Activated CD8-positive, alpha-beta T cell treated with anti-CD3 and anti-CD28 coated beads for 36 hours (primary cell): Measurements from ENCODE around the gene AHCYL1. TPM values are rescaled to one million over a fixed set of nuclear protein-coding genes. Genes with fewer than 3 reads are reported as not detected.

Experiments used
- ATAC-seq: fragments of 200-7000 bp; cut with Tn5 transposase; one replicate; pipeline ENCODE4 v1.10.0; 2021; ENCODE audit warnings: mild to moderate bottlenecking, moderate library complexity
- CTCF ChIA-PET: fragments of 350-600 bp; sonication (Branson Sonifier 250); formaldehyde crosslinking; loops from one replicate; lab custom pipeline; 2021; ENCODE audit warnings: antibody characterized with exemption; lab: Charles Lee
- POLR2A ChIA-PET: fragments of 350-600 bp; sonication (Branson Sonifier 250); formaldehyde crosslinking; loops from one replicate; lab custom pipeline; 2021; ENCODE audit warnings: antibody characterized with exemption; lab: Charles Lee
- DNase-seq: peaks from one replicate; pipeline ENCODE4 v3.0.0-alpha.2; 2020
- H3K27ac Mint-ChIP-seq: one replicate; pipeline ENCODE4 v1.8.0; 2021; ENCODE audit warnings: mild to moderate bottlenecking, mixed read lengths
- H3K27me3 Mint-ChIP-seq: one replicate; pipeline ENCODE4 v1.8.0; 2021; ENCODE audit warnings: mixed read lengths
- H3K36me3 Mint-ChIP-seq: one replicate; pipeline ENCODE4 v1.8.0; 2021; ENCODE audit warnings: low read depth, mixed read lengths
- H3K4me1 Mint-ChIP-seq: one replicate; pipeline ENCODE4 v1.8.0; 2021; ENCODE audit warnings: low read depth, mixed read lengths
- H3K4me3 Mint-ChIP-seq: one replicate; pipeline ENCODE4 v1.8.0; 2021; ENCODE audit warnings: mild to moderate bottlenecking, moderate library complexity, mixed read lengths
- H3K9me3 Mint-ChIP-seq: one replicate; pipeline ENCODE4 v1.8.0; 2021; ENCODE audit warnings: mixed read lengths
- intact Hi-C: fragments of 100-400 bp; cut with micrococcal nuclease; formaldehyde crosslinking; loops from one replicate; pipeline ENCODE4 v1.10.0; 2022
- total RNA-seq, 2 experiments: library from RNA; stranded (reverse); gene quantifications; one replicate each; pipeline ENCODE4 v1.2.3, GENCODE V29; 2021
- TF ChIP-seq, protein P1 (sequence below): fragments of 200-600 bp; IDR thresholded peaks from one replicate; pipeline ENCODE4 v1.8.0; 2022; ENCODE audit warnings: antibody characterized with exemption, mild to moderate bottlenecking

The AHCYL1 gene
- 10 to 100 TPM; 77.8 to 79.1 TPM for total RNA-seq

DNA sequence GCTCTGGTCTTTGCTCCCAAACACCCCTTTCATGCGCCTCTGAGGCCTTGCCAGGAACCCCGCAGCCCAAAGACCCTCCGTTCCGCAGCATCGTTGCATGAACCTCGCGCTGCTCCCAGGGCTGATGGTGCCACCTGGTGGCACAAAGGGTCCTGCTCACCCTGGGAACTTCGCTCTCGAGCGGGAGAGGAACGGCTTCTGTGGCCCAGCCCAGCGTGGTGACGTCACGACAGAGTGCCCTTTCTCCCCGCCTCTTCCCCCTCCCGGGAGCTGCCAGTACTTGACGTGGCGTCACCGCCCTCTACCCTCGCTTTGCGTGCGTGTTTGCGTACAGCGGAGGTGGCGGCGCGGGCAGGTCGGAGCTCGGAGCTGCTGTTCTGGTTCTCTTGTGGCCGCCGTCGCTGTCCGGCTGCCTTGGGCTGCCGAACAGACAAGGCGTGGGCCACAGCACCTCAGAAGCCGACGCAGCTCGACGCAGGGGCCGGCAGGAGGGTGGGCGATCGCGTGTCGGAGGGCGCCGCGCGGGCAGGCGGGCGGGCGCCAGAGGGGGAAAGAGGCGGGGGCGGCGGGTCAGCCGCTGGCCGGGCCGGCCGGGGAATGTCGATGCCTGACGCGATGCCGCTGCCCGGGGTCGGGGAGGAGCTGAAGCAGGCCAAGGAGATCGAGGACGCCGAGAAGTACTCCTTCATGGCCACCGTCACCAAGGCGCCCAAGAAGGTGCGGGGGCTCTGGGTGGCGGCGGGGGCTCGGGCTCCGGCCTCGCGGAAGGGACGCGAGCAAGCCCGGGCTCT is at the start of gene AHCYL1:
AHCYL1 (plus strand) TSS at position 310 of the 791 bp plus-strand sequence; CDS start at position 598, 288 bp downstream.
- Mint-ChIP-seq H3K27ac (peak within 1 kb of the TSS; percentile 98), H3K27me3 (no peaks in the 10 kb centered on the region), H3K36me3 (peaks cover 15% of the 10 kb centered on the region), H3K4me1 (peaks cover 33% of the 10 kb centered on the region), H3K9me3 (no peaks in the 10 kb centered on the region), H3K4me3 (peak within 1 kb of the TSS; percentile 98)
- ATAC-seq (peak; percentile 99), DNase-seq (peak; percentile 100)
- TF ChIP-seq, protein P1, sequence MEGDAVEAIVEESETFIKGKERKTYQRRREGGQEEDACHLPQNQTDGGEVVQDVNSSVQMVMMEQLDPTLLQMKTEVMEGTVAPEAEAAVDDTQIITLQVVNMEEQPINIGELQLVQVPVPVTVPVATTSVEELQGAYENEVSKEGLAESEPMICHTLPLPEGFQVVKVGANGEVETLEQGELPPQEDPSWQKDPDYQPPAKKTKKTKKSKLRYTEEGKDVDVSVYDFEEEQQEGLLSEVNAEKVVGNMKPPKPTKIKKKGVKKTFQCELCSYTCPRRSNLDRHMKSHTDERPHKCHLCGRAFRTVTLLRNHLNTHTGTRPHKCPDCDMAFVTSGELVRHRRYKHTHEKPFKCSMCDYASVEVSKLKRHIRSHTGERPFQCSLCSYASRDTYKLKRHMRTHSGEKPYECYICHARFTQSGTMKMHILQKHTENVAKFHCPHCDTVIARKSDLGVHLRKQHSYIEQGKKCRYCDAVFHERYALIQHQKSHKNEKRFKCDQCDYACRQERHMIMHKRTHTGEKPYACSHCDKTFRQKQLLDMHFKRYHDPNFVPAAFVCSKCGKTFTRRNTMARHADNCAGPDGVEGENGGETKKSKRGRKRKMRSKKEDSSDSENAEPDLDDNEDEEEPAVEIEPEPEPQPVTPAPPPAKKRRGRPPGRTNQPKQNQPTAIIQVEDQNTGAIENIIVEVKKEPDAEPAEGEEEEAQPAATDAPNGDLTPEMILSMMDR: peak; percentile 84
- CTCF ChIA-PET: interaction anchor here (0.6 to 18.3 kb wide), 92 partner anchors 9 to 479 kb away, joined by 3 to 745 read pairs (median 6); partner anchors contain the start of genes AMPD2, GNAI3, GNAT2 and GPR61
- intact Hi-C loops: loop anchor here (1.0 to 5.0 kb wide), 3 partner anchors 208 to 437 kb away; partner anchors contain the start of gene GNAI3
- POLR2A ChIA-PET: interaction anchor here (0.8 to 5.6 kb wide), 24 partner anchors 10 to 439 kb away, joined by 3 to 45 read pairs (median 5); partner anchors contain the start of genes GNAI3 and STRIP1

DNA sequence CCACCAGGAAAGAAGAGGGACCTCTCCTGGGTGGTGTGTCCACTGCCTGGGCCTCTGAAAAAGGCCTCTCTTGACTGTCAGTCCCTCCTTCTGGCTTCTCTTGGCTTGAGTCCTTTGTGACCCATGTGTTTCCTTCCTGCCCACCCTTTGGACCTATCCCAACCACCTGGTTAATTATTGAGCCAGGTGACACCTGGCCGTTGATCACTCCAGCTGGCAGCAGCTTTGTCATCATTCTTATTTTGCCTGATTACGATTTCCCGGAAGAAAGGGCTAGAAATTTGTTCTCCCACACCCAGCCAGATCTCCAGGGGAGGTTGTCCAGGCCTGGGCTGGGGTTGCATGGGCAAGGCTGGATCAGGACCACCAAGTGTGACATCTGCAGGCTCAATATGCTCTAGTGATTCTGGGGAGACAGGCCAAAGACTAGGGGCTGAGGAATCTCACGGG is 49.1 kb upstream of the AHCYL1 start:
- H3K9me3 Mint-ChIP-seq: peaks cover 16% of the 10 kb centered on the region
- no peak overlapping the region for H3K27ac Mint-ChIP-seq
- intact Hi-C loops: no loop called here
- H3K36me3 Mint-ChIP-seq: peaks cover 3% of the 10 kb centered on the region
- ChIA-PET POLR2A (no interaction called here), CTCF (interaction anchor here (1.6 kb wide), 1 partner anchor 49 kb away, joined by 4 read pairs; the partner anchor contains the start of gene AHCYL1)
- ATAC-seq (no peak), DNase-seq (no peak)
- TF ChIP-seq, protein P1: no peak
- H3K27me3 Mint-ChIP-seq: no peaks in the 10 kb centered on the region
- H3K4me3 Mint-ChIP-seq: no peak overlapping the region
- H3K4me1 Mint-ChIP-seq: peaks cover 7% of the 10 kb centered on the region

GRCh38 chr1:109937738-109938137 is 46.8 kb upstream of the AHCYL1 start:
- intact Hi-C loops: no loop called here
- Mint-ChIP-seq H3K36me3 (peaks cover 3% of the 10 kb centered on the region), H3K4me3 (no peak overlapping the region), H3K27ac (no peak overlapping the region), H3K4me1 (peaks cover 7% of the 10 kb centered on the region), H3K27me3 (no peaks in the 10 kb centered on the region), H3K9me3 (peaks cover 16% of the 10 kb centered on the region)
- TF ChIP-seq, protein P1: no peak
- DNase-seq (no peak), ATAC-seq (no peak)
- ChIA-PET POLR2A (no interaction called here), CTCF (interaction anchor here (1.0 to 2.0 kb wide), 2 partner anchors 47 to 161 kb away, joined by 3 to 6 read pairs; partner anchors contain the start of gene AHCYL1)

DNA sequence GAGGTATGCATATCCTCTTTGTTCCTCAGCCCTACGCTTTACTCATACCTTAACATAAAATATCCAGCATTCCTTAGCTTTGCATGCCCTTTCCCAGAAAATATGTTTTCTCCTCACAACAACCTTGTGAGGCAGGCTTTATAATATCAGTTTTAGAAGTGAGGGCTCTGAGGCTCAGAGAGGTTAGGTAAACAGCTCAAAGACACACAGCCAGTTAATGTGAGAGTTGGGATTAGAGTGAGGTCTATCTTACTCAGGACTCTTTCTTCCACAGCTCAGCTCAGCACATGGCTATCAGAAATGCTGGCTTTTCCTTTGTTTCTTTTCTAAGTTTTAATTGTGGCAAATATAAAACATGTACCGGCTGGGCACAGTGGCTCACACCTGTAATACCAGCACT is 46.0 kb upstream of the AHCYL1 start:
- H3K9me3 Mint-ChIP-seq: peaks cover 16% of the 10 kb centered on the region
- intact Hi-C loops: no loop called here
- ATAC-seq: no peak
- H3K27me3 Mint-ChIP-seq: no peaks in the 10 kb centered on the region
- H3K27ac Mint-ChIP-seq: no peak overlapping the region
- TF ChIP-seq, protein P1: no peak
- no peak overlapping the region for H3K4me3 Mint-ChIP-seq
- peaks cover 3% of the 10 kb centered on the region for H3K36me3 Mint-ChIP-seq
- ChIA-PET POLR2A (no interaction called here), CTCF (interaction anchor here (2.0 kb wide), 1 partner anchor 46 kb away, joined by 6 read pairs; the partner anchor contains the start of gene AHCYL1)
- DNase-seq: no peak
- peaks cover 7% of the 10 kb centered on the region for H3K4me1 Mint-ChIP-seq
